OCI-LY7 (cell line): ENCODE measurements around the gene KNCN.

ENCODE experiments used
- EZH2phosphoT487 ChIP-seq: fragments of 200-600 bp; sonication (generic); IDR thresholded peaks from 2 replicates; pipeline ENCODE4 v1.6.1; 2018; ENCODE audit warnings: low read depth, borderline replicate concordance, mild to moderate bottlenecking, mixed run types, antibody characterized with exemption, low read length, moderate library complexity, mixed read lengths
- TF ChIP-seq, protein P1 (sequence below): fragments of 200-600 bp; sonication (generic); conservative IDR thresholded peaks from 2 replicates; pipeline ENCODE4 v1.5.1; 2014; ENCODE audit warnings: mild to moderate bottlenecking, antibody characterized with exemption, low read length, moderate library complexity, mixed read lengths

DNA sequence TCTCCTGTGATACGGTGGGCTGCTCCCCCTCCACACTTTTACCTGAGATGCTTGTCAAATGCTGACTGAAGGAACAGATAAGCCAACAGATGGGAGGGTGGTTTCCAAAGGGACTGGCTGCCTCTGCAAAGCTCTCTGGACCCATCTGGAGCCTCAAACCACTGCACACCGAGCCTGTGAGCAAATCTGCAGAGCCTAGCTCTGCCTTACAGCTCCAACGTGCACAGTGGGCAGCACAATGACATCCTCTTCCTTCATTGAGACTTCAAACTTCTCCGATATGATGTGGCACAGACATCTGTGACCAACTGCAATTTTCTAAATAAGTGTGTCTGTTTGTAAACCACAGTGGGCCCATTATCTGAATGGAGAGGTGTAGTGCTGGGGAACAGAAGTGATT, 26.2 kb upstream of the KNCN start:
- no peak for TF ChIP-seq EZH2phosphoT487
- TF ChIP-seq, protein P1, sequence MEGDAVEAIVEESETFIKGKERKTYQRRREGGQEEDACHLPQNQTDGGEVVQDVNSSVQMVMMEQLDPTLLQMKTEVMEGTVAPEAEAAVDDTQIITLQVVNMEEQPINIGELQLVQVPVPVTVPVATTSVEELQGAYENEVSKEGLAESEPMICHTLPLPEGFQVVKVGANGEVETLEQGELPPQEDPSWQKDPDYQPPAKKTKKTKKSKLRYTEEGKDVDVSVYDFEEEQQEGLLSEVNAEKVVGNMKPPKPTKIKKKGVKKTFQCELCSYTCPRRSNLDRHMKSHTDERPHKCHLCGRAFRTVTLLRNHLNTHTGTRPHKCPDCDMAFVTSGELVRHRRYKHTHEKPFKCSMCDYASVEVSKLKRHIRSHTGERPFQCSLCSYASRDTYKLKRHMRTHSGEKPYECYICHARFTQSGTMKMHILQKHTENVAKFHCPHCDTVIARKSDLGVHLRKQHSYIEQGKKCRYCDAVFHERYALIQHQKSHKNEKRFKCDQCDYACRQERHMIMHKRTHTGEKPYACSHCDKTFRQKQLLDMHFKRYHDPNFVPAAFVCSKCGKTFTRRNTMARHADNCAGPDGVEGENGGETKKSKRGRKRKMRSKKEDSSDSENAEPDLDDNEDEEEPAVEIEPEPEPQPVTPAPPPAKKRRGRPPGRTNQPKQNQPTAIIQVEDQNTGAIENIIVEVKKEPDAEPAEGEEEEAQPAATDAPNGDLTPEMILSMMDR = no peak
